HFFc6 (cell line): ENCODE data around the gene RAB26. TPM values are rescaled to one million over a fixed set of nuclear protein-coding genes. Genes with fewer than 3 reads are reported as not detected.

Source experiments
- DNase-seq: peaks from one replicate; pipeline ENCODE4 v3.0.0-alpha.2; 2018
- H3K27ac Mint-ChIP-seq: 2 replicates; pipeline ENCODE4 v1.8.0; 2020; ENCODE audit warnings: mild to moderate bottlenecking, mixed read lengths
- H3K27me3 Mint-ChIP-seq: 2 replicates; pipeline ENCODE4 v1.8.0; 2021; ENCODE audit warnings: mild to moderate bottlenecking, moderate library complexity, mixed read lengths; ENCODE audit not compliant: insufficient read depth
- H3K36me3 Mint-ChIP-seq: 2 replicates; pipeline ENCODE4 v1.8.0; 2021; ENCODE audit warnings: low read depth, mixed read lengths
- H3K4me1 Mint-ChIP-seq: 2 replicates; pipeline ENCODE4 v1.8.0; 2020; ENCODE audit warnings: low read depth, mixed read lengths
- H3K4me3 Mint-ChIP-seq: 2 replicates; pipeline ENCODE4 v1.8.0; 2020; ENCODE audit warnings: mild to moderate bottlenecking, moderate library complexity, mixed read lengths
- H3K9me3 Mint-ChIP-seq: 2 replicates; pipeline ENCODE4 v1.8.0; 2020; ENCODE audit warnings: mild to moderate bottlenecking, mixed read lengths
- total RNA-seq, 6 experiments: library from RNA; stranded (reverse); fragmentation: NEBNext Ultra II Directional; extraction: Animal tissue kit (Norgen Biotek cat#: 25700); gene quantifications; 2 replicates in 1 of 6; 3 replicates in 5 of 6; pipeline ENCODE4 v1.2.3, GENCODE V29; 2021
- TF ChIP-seq, protein P1 (sequence below): fragments of 200-600 bp; sonication (generic); IDR thresholded peaks from 2 replicates; pipeline ENCODE4 v1.5.0; 2021; ENCODE audit warnings: antibody characterized with exemption, mild to moderate bottlenecking

RAB26 gene
- total RNA-seq, 6 experiments from 2014 or later: 0.31 to 1.2 (median 0.65) TPM

DNA sequence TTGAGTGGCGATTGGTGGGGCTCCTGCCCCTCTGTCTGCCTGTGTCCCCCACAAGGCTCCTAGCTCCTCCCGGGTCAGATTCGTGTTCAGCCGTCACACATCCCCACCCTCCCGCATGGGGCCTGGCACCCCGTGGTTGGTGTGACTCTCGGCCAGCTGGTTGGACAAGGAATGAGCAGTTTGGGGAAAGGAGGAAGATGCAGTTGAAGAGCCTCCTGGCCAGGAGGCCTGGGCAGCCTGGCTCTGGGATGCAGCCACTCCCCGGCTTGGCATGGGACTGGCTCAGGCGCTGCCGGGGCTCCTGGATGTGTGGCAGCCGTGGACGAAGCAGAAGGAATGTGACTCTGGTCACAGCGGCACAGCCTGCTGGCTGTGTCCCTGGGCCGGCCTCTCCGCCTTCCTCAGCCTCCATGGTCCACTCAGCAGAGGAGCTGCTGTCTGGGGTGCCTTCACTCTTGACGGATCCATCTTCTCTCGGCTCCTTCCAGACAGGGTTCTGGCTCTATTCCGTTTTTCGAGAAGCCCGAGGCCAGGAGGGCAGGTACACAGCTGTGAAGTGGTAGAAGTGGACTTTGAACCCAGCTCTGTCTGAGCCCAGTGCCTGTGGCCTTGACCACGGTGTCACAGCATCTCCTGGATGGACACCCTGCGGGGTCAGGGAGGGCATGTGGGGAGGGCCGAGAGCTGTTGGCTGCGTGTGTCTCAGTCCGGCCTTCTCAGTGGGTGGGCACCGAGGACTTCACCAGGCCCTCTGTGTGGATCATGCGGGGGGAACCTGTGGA, 9.2 kb downstream of the RAB26 start:
- H3K4me3 Mint-ChIP-seq: peak overlapping the region; percentile 91; the same call in 1 of the 2 replicates
- H3K9me3 Mint-ChIP-seq: peaks cover 12% of the 10 kb centered on the region
- H3K27ac Mint-ChIP-seq: peak overlapping the region; percentile 66
- peaks cover 17% of the 10 kb centered on the region for H3K4me1 Mint-ChIP-seq
- peaks cover 24% of the 10 kb centered on the region for H3K27me3 Mint-ChIP-seq
- TF ChIP-seq, protein P1, sequence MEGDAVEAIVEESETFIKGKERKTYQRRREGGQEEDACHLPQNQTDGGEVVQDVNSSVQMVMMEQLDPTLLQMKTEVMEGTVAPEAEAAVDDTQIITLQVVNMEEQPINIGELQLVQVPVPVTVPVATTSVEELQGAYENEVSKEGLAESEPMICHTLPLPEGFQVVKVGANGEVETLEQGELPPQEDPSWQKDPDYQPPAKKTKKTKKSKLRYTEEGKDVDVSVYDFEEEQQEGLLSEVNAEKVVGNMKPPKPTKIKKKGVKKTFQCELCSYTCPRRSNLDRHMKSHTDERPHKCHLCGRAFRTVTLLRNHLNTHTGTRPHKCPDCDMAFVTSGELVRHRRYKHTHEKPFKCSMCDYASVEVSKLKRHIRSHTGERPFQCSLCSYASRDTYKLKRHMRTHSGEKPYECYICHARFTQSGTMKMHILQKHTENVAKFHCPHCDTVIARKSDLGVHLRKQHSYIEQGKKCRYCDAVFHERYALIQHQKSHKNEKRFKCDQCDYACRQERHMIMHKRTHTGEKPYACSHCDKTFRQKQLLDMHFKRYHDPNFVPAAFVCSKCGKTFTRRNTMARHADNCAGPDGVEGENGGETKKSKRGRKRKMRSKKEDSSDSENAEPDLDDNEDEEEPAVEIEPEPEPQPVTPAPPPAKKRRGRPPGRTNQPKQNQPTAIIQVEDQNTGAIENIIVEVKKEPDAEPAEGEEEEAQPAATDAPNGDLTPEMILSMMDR: no peak
- peaks cover 28% of the 10 kb centered on the region for H3K36me3 Mint-ChIP-seq
- no peak for DNase-seq

GRCh38 chr16:2158262-2158638, 9.8 kb downstream of the RAB26 start:
- Mint-ChIP-seq H3K36me3 (peaks cover 26% of the 10 kb centered on the region), H3K4me1 (peaks cover 17% of the 10 kb centered on the region), H3K27me3 (peaks cover 21% of the 10 kb centered on the region), H3K9me3 (peaks cover 12% of the 10 kb centered on the region), H3K4me3 (no peak overlapping the region), H3K27ac (no peak overlapping the region)
- DNase-seq: no peak
- TF ChIP-seq, protein P1: no peak

- TF ChIP-seq, protein P1: no peak
- Mint-ChIP-seq H3K27me3 (peaks cover 11% of the 10 kb centered on the region), H3K4me3 (no peak overlapping the region), H3K9me3 (peaks cover 12% of the 10 kb centered on the region), H3K27ac (peak overlapping the region; percentile 46; the same call in 1 of the 2 replicates), H3K4me1 (peaks cover 17% of the 10 kb centered on the region), H3K36me3 (peaks cover 18% of the 10 kb centered on the region)
- DNase-seq: no peak
Observed at GRCh38 chr16:2159175-2159838, 10.9 kb downstream of the RAB26 start.

DNA sequence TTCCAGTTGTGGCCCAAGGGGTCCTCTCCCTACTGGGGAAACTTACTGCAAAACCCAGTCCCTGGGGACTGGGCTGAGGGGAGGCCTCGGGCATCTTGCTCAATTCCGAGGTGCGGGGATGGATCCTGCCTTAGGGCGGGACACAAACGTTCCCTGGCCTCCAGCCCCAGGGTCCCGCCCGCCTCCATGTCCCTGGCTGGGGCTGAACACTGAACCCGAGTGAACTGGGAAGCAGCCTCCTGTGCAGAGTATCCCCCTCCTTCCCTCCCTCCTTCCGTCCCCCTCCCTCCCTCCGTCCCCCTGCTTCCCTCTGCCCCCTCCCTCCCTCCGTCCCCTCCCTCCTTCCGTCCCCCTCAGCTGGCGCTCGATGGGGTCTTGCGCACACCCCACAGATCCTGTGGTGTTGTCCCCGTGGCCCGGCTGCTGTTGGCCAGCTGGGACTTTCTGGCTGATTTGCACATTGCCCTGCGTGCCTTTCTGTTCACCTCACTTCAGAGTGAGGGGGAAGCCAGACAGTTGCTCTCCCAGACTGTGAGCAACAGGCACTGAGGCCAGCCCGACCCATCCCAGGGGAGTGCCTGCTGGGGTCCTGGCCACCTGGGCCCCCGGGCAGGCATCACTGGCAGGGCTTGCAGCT, 12.6 kb downstream of the RAB26 start:
- Mint-ChIP-seq H3K27me3 (no peaks in the 10 kb centered on the region), H3K9me3 (no peaks in the 10 kb centered on the region), H3K27ac (no peak overlapping the region), H3K4me3 (no peak overlapping the region), H3K4me1 (peaks cover 17% of the 10 kb centered on the region), H3K36me3 (peaks cover 7% of the 10 kb centered on the region; the same call in 1 of the 2 replicates)
- TF ChIP-seq, protein P1: no peak
- no peak for DNase-seq

DNA sequence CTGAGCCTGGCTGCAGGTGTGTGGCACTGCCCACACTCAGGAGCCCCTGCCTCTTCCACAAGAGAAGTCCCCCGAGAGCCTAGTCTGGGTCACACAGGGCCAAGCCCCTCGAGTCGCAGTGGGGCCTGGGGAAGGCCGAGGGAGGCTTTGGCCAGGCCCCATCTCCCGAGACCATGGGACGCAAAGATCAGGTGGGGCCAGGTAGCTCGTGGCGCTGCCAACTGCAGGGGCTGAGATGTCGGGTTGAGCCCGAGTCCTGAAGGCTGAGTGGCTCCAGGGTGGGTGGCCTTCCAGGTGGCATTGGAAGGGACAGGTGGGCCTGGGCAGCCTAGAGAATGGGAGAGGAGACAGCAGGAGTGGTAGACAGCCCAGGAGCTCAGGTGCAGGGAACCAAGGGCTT, 13.5 kb downstream of the RAB26 start:
- H3K4me3 Mint-ChIP-seq: no peak overlapping the region
- H3K27ac Mint-ChIP-seq: no peak overlapping the region
- peaks cover 7% of the 10 kb centered on the region; the same call in 1 of the 2 replicates for H3K36me3 Mint-ChIP-seq
- no peaks in the 10 kb centered on the region for H3K9me3 Mint-ChIP-seq
- TF ChIP-seq, protein P1: no peak
- no peak for DNase-seq
- no peaks in the 10 kb centered on the region for H3K27me3 Mint-ChIP-seq
- H3K4me1 Mint-ChIP-seq: peaks cover 12% of the 10 kb centered on the region
